Measurements from ENCODE around the gene CHMP5. TPM values are rescaled to one million over a fixed set of nuclear protein-coding genes. Genes with fewer than 3 reads are reported as not detected.

Gene CHMP5
- 100 to 1,000 TPM in 3 of 4 donors, 10 to 100 TPM in 1; 97.6 to 139 (median 114) TPM for polyA plus RNA-seq (ENCODE audit: insufficient read length in 4 of 4)

- peak; percentile 91 to 99 (median 98) for DNase-seq (ENCODE audit: low read depth in 4 of 4, low spot score in 2 of 4)
Observed at GRCh38 chr9:33264473-33265177, at the start of gene CHMP5, which contains the start of gene BAG1. Gene CHMP5 (plus strand): TSS chr9:33265049. CDS start chr9:33265079, 30 bp downstream. Gene BAG1 (minus strand): TSS chr9:33264708.

GRCh38 chr9:33220681-33221567 is 43.9 kb upstream of the CHMP5 start:
- DNase-seq (ENCODE audit: low read depth in 4 of 4, low spot score in 2 of 4), result no peak

- no peak for DNase-seq (ENCODE audit: low read depth in 4 of 4, low spot score in 2 of 4)
Observed at GRCh38 chr9:33221568-33221884, 43.3 kb upstream of the CHMP5 start.

GRCh38 chr9:33222031-33222430 is 42.8 kb upstream of the CHMP5 start:
- DNase-seq (ENCODE audit: low read depth in 4 of 4, low spot score in 2 of 4), result no peak

- no peak for DNase-seq (ENCODE audit: low read depth in 4 of 4, low spot score in 2 of 4)
Observed at GRCh38 chr9:33223696-33224095, 41.2 kb upstream of the CHMP5 start.

- peak; percentile 58 to 70 (median 64) for DNase-seq (ENCODE audit: low read depth in 4 of 4, low spot score in 2 of 4)
Observed at GRCh38 chr9:33225319-33226147, 39.3 kb upstream of the CHMP5 start.

GRCh38 chr9:33227008-33227398 is 37.8 kb upstream of the CHMP5 start:
- no peak for DNase-seq (ENCODE audit: low read depth in 4 of 4, low spot score in 2 of 4)

GRCh38 chr9:33227741-33228140 is 37.1 kb upstream of the CHMP5 start:
- DNase-seq (ENCODE audit: low read depth in 4 of 4, low spot score in 2 of 4), result no peak

- DNase-seq (ENCODE audit: low read depth in 4 of 4, low spot score in 2 of 4), result no peak
Observed at GRCh38 chr9:33228606-33229005, 36.2 kb upstream of the CHMP5 start.

- no peak for DNase-seq (ENCODE audit: low read depth in 4 of 4, low spot score in 2 of 4)
Observed at GRCh38 chr9:33229359-33230114, 35.3 kb upstream of the CHMP5 start.

- no peak for DNase-seq (ENCODE audit: low read depth in 4 of 4, low spot score in 2 of 4)
Observed at GRCh38 chr9:33230756-33231622, 33.9 kb upstream of the CHMP5 start.

- no peak for DNase-seq (ENCODE audit: low read depth in 4 of 4, low spot score in 2 of 4)
Observed at GRCh38 chr9:33231623-33231942, 33.3 kb upstream of the CHMP5 start.

- no peak for DNase-seq (ENCODE audit: low read depth in 4 of 4, low spot score in 2 of 4)
Observed at GRCh38 chr9:33232815-33233214, 32.0 kb upstream of the CHMP5 start.

GRCh38 chr9:33233626-33234342 is 31.1 kb upstream of the CHMP5 start:
- DNase-seq (ENCODE audit: low read depth in 4 of 4, low spot score in 2 of 4), result no peak

- DNase-seq (ENCODE audit: low read depth in 4 of 4, low spot score in 2 of 4), result no peak
Observed at GRCh38 chr9:33234511-33235467, 30.1 kb upstream of the CHMP5 start.

- DNase-seq (ENCODE audit: low read depth in 4 of 4, low spot score in 2 of 4), result no peak
Observed at GRCh38 chr9:33236571-33236970, 28.3 kb upstream of the CHMP5 start.

GRCh38 chr9:33239921-33240320 is 24.9 kb upstream of the CHMP5 start, which contains the start of gene SPINK4:
Gene SPINK4 (plus strand): TSS chr9:33240167. CDS start chr9:33240209, 42 bp downstream.
- DNase-seq (ENCODE audit: low read depth in 4 of 4, low spot score in 2 of 4), result no peak

Data from left renal cortex interstitium (tissue), 4 donors.